NK-92 (cell line): ENCODE data around the gene FHAD1.
"Not testable (repeated sequence)": the region's sequence is repeated elsewhere in the genome, so short reads cannot be mapped to it uniquely, and the experiment has no call there.

Experiments
- DNase-seq: peaks from one replicate; lab custom pipeline; 2025; ENCODE audit not compliant: unreplicated experiment; lab: John Stamatoyannopoulos, UW

Gene FHAD1

DNA sequence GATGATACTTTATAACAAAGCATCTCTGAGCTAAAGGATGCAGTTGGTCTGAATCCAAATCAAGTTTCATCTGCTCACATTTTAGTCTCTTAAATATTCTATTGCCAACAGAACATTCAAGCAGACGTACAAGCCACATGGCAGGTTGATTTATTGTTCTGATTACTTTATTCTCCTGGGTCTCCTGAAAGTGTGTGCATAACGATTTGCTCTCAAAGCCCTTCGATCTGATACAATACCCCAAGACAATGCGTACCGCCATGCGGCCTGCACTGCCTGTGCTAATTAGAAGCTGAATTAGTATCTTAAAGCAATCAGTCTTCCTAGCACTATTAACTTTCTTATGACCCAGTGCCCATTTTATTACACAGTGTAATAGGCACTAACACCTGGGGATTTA is 56.9 kb downstream of the FHAD1 start:
- DNase-seq, result no peak

DNA sequence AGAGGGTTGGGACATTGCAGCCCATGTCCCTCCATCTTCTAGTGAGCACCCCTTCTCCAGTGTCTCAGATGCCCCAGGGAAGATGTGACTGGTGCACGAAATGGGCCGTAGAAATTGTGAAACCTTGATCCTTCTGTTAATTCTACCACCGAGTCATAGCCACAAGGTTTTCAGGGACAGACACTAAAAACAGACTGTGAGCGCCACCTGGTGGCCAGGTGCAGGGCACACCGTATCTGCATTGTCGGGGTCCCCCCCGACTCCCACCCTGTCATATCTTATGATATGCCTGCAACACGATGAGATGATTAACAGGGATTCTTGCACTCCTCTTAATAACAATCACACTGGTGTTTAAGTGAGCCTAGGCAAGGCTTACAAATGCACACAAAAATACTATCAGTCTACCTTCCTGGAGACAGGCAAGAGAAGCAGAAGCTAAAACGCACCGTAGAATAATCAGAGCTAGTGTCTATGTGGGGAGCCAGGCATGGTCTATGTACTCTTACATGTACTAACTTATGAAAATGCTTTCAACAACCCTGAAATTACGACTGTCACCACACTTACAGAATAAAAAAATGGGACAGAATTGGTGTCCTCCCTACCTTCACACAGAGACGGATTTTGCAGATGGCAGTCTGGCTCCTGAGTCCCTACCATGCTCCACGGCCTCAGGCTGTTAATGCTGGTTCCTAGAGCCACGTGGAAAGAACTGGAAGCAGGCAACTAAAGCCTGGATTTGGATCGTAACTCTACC is 57.9 kb downstream of the FHAD1 start:
- DNase-seq, result no peak

DNA sequence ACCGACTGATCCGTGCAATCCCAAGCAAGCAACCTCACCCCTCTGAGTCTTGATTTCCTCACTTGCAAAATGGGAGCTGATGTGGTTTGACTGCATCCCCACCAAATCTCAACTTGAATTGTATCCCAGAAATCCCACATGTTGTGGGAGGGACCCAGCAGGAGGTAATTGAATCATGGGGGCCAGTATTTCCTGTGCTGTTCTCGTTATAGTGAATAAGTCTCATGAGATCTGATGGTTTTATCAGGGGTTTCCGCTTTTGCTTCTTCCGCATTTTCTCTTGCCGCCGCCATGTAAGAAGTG is 58.4 kb downstream of the FHAD1 start:
- no peak for DNase-seq

DNA sequence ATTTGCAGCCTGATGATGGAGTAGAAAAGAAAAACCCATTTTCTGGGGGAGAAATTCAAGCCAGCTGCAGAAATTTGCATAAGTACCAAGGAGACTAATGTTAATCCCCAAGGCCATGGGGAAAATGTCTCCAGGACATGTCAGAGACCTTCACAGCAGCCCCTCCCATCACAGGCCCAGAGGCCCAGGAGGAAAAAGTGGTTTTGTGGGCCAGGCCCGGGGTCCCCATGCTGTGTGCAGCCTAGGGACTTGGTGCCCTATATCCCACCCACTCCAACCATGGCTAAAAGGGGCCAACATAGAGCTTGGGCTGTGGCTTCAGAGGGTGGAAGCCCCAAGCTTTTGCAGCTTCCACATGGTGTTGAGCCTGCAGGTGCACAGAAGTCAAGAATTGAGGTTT is 59.3 kb downstream of the FHAD1 start:
- not testable (repeated sequence) for DNase-seq

DNA sequence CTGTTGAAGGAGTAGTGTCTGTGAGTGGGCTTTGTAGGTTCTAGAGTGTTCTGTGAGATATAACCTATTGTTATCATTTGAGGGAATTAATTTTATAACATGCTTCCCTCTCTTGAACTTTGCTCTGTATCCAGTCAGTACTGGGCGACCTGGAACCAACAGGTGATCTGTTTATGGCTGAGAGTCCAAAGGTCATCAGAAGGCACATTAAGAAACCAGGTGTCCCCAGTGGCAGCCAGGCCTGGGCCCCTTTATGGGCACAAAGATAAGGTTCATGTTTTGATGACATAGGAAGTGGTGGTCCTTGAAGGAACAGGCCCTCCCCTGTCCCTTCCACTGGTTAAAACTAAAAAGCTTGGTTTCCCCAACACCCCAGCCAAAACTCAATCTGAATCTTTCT is 61.1 kb downstream of the FHAD1 start:
- DNase-seq, result no peak

DNA sequence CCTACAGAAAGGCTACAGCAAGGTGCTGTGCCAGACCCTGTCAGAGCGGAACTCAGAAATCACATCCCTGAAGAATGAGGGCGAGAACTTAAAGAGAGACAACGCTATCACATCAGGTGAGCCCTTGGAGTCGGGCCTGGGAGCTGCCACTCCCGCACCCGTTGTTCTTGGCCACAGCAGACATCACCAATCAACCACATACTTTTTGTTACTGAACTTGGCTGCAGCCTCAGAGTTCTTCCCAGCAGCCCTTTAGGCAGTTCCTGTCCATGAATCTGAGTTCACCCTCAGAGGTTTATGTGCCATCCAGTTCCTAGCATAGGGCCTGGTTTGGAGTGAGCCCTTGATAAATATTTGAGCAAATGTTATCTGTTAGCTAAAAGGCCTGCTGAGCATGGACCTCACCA is 61.6 kb downstream of the FHAD1 start:
- DNase-seq, result no peak

DNA sequence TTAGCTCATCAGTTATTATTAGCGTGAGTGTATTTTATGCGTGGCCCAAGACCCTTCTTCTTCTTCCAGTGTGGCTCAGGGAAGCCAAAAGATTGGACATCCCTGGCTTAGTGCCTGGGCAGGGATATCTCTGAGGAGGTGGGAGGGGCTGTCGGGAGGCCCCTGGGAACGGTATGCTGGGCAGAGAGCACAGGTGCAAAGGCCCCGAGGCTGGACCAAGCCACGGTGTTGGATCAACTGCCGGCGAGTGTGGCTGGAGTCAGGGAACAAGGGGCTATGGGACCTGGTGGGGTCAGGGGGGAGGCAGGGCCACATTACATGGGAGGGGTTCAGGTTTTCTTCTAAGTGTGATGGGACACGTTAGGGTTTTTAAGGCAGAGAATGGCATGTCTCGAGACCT is 62.7 kb downstream of the FHAD1 start:
- no peak for DNase-seq

DNA sequence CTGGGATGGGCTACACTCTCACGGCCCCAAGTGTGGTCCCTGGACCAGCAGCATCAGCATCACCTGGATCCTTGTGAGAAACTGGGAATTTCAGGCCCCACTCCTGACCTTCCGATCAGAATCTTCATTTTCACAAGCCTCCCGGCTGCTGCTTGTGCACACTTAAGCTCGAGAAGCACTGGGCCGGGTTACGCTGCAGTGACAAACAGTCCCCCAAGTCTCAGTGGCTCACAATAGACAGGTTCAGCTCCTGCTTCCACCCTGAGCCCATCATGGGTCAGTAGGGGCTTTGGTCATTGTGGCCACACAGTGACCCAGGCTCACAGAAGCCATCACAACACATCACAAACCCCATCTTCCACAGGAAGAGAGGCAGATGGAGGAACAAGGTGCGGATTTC is 63.5 kb downstream of the FHAD1 start:
- no peak for DNase-seq

DNA sequence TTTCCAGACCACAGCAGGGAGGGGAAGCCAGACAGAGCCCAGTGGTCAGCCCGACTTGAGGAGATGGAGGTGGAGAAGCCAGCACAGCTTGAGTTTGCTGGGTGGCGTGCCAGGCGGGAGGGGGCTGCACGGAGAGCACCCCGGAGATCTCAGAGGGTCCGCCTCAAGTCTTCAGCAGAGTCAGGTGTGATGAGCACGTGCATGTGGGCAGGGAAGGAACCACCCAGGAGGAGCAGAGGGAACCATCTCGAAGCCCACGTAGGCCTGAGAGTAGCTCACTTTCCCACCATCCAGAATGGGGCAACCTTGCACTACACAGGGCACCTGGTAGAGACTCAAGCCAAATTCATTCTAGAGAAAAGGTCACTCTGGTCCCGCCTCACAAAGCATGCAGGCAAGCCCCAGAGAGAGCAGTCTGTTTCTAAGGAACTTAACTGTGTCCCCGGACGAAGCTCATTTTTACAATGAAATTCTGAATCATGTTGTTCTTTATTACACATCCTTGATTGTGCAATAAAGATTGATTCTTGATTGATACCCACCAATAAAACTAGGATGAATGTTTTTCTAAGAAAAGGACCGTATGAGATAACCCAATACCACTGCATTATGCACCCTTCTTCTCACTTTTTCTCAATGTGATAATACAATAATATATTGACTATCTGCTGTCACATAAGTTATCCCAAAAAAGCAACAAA is 64.2 kb downstream of the FHAD1 start:
- DNase-seq, result no peak

DNA sequence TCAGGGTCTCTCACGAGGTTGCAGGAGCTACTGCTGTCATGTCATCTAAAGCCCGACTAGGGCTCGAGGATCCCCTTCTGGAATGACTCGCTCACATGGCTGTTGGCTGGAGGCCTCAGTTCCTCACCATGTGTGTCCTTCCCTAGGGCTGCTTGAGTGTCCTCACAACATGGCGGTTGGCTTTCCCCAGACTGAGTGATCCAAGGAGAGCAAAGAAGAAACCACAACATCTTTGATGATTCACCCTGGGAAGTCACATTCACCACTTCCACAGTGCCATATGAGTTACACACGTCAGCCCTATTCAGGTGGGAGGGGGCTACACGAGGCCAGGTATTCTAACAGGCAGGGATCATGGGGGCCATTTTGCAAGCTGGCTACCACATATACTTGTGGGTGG is 64.9 kb downstream of the FHAD1 start:
- DNase-seq, result no peak

DNA sequence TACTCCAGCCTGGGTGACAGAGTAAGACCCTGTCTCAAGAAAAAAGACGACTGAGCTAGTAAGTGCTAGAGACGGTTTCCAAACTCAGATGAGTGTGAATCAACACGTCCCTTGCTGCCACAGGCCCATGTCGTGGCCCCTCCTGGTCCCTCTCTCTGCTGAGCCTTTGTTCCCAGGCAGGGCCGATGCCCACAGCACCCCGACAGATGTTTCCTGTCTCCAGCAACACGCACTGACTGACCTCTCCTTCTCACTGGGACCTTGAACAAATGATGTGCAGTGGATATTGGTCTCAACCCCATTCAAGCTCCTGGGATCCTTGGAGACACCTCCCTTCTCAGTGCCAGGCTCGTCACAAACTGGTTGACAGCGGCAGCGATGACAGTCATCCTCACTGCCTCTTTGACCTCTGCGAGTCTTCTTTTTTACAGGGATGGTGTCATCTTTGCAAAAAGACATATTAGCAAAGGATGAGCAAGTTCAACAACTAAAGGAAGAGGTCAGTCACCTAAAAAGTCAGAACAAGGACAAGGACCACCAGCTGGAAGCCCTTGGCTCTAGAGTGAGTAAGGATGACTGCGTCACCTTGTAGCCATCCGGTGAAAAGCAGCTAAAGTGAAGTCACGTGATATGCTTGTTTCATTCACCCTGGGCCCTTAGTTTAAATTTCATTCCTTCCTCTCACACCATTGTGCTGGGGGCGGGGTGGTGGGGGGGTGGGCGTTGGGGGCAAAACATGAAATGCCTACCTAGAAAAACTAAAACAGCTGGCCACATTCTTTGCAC is 65.8 kb downstream of the FHAD1 start:
- DNase-seq, result no peak

DNA sequence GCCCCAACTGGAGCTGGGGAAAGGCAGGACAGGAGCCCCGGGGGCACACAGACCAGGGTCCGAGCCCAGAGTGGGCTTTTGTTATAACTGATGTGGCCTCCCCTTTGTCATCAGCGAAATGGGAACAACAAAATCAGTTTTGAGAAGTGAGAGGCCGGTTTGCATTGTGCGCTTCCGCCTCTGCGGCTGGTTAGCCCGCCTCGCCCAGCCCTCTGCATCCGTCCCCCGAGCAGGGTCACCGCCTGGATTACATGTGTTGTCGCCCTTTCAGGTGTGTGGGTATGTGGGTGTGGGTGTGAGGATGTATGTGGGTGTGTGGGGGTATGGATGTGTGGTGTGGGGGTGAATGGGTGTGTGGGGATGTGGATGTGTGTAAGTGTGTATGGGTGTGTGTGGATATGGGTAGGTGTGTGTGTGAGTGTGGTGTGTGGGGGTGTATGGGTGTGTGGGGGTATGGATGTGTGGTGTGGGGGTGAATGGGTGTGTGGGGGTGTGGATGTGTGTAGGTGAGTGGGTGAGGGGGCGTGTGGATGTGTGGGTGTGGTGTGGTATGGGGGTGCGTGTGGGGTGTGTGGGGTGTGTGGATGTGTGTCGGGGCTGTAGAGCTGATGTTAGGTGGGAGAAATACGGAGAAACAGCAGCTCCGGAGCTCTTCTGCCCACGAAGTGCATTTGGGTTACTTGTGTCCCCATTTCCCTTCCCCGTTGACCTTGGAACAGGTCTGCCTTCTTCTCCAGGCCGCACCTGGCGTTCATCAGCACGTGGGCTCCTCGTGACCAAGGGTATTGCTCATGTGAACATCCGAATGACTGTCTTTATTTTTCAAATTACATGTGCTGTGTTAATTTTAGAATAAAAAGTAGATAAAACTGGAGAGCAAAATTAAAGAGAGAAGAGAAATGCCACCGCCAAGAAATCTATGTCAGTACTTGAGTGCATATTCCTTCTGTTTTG is 67.6 kb downstream of the FHAD1 start:
- no peak for DNase-seq

DNA sequence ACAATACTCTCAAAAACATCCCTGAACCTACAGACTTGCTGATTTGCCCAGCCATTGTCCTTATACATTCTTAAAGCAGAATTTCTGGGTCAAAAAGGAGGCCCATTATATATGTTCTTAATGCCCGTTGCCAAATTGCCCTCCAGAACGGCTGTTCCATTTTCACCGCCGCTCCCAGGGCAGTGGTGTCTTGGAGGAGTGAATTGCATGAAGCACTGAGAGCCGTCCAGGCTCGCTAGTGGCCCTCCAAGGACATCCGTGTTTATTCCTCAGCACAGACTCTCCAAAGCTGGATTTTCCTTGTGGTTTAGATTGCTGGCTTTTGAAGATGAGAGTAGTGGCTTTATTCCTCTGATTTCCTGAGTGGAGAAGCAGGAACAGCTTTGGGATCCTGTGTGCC is 68.8 kb downstream of the FHAD1 start:
- DNase-seq, result no peak

DNA sequence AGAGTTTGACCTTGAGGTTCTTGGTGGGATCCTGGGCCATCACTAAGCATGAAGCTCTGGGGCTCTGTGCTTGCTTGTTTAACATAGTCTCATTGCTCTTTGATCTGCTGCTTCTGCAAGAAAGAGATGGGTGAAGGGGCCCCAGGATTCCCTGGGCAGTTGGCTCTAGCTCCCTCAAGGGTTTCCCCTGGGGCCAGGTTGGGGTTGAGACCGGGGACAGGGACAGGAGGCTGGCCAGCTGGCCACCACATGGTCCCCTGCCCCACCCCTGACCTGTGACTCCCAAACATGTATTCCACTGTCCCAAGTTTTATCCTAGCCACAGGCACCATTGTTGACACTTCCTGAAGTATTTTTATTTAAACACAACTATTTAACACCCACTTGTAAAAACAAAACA is 69.5 kb downstream of the FHAD1 start:
- DNase-seq, result no peak

DNA sequence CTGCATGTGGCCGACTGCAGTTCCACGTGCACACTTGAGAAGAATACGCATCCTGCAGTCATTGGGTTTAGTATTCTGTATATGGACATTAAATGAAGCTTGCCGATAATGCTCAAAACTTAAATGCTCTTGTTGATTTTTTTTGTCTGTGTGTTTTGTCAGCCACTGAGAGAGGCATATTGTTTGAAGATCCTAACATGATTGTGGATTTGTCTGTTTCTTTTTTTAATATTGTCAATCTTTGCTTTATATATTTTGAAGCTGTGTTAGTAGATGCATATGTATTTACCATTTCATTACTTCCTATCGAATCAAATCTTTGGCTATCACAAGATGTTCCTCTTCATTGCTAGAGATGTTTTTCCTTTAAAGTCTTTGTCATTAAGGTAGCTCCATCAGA is 73.2 kb downstream of the FHAD1 start:
- DNase-seq, result no peak

DNA sequence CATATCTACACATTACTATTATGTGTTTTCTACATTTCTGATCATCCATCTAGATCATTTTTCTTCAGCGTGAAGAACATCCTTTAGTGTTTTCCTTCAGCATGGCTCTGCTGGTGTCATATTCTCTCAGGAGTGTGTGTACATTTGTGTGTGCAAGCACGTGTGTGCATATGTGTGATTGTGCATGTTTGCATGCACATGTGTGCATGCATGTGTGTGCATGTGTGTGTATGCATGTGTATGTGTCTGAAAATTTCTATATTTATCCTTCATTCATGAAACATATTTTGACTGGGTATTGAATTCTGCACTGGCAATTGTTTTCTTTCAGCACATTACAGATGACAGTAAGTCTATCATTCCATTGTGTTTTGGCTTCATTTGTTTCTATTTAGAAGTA is 74.6 kb downstream of the FHAD1 start:
- DNase-seq, result no peak

DNA sequence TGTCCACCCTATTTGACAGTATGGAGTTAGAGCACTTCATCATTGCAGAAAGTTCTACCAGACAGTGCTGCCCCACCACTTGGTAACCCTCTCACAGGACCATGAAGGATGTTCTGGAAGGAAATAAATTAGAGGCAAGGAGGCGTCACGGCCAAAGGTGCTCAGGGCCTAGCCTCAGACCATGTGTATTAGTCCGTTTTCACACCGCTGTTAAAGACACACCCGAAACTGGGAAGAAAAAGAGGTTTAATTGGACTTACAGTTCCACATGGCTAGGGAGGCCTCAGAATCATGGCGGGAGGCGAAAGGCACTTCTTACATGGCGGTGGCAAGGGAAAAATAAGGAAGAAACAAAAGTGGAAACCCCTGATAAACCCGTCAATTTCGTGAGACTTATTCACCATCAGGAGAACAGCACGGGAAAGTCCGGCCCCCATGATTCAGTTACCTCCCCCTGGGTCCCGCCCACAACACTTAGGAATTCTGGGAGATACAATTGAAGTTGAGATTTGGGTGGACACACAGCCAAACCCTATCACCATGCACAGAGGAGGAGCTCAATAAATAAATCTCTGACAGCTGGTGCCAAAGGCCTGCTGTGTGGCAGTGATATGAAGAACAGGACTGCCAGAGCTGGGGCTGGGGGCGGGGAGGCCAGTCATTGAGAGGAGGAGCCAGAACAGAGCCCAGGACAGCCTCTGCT is 75.8 kb downstream of the FHAD1 start:
- no peak for DNase-seq

DNA sequence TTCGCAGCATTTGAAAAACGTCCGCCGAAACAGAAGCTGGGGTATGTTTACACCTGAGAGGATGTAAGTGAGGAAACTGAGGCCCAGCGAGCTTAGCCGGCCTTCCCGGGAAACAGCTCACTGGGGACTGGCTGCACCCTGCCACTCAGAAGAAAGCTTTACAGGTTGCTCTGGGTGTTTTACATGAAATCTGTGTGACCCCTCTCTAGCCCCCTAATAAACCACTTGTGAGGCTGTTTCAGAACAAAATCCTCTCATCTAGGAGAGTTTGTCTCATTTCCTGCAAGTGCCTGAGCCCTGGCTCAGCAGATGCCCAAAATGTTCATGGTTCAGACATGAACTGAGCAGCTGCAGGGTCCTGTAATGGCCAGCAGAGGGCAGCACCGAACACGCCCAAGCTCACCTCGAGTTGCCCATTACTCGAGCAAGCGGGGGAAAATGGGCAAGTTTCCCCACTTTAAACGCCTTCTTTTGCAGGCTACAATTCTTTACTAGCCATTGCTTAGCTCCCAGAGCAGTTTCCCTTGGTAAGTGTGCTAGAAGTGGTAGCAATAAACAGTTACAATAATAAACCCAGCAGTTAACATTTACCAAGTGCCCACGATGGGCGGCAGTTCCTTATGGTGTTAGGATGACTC is 76.4 kb downstream of the FHAD1 start:
- DNase-seq, result no peak

DNA sequence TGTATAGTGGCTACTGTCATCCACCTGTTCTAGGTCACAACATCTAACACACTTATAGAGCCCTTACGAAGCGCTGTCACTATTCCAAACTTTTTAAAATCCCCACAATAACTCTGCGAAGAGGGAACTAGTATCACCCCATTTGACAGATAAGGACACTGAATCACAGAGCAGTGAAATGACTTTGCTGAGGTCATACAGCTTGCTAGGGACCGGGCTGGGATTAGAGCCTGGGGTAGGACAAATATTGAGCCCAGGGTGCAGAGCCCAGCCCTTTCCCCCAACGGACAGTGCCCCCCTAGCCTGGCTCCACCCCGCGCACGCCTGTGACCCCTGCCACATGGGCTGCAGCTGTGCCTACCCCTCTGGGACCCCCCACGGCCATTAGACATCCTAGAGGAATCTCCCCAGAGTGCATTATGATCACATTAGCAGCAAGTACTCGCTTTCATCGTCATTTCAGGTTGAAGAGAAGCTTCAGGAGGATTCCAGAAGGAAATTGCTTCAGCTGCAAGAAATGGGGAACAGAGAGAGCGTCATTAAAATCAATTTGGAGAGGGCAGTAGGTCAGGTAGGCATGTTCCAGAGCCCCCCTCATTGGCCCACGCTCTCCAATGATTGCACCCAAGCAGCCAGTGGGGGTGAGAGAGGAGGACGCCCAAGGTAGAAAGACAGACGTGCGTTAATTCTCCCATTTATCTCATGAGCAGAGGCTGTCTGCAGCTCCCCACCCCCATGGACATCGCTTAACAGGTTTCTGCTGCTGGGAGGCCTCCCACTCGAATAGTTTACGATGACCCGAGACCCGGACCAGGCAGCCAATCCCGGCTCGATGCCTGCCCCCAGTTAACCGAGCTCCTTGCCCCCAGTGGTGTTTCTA is 77.2 kb downstream of the FHAD1 start:
- no peak for DNase-seq
